Neural progenitor cell (in vitro differentiated cells): ENCODE data around the gene RCSD1. TPM values are rescaled to one million over a fixed set of nuclear protein-coding genes. Genes with fewer than 3 reads are reported as not detected.

Experiments used
- DNase-seq: peaks from one replicate; pipeline ENCODE4 v3.0.0-alpha.2; 2016; ENCODE audit warnings: low spot score
- H2AFZ ChIP-seq: fragments of 200-600 bp; sonication (generic); replicated peaks from 2 replicates; pipeline ENCODE4 v1.6.1; 2016; ENCODE audit warnings: antibody characterized with exemption
- H3F3A ChIP-seq: fragments of 200-600 bp; sonication (generic); 2 replicates; pipeline ENCODE4 v1.6.1; 2016; ENCODE audit warnings: antibody characterized with exemption, low read depth
- H3K27ac ChIP-seq: fragments of 200-600 bp; sonication (generic); 2 replicates; pipeline ENCODE4 v1.5.1; 2016; ENCODE audit warnings: mild to moderate bottlenecking
- H3K27me3 ChIP-seq: fragments of 200-600 bp; sonication (generic); 2 replicates; pipeline ENCODE4 v1.6.1; 2016; ENCODE audit warnings: mild to moderate bottlenecking, moderate library complexity
- H3K36me3 ChIP-seq: fragments of 200-600 bp; sonication (generic); 2 replicates; pipeline ENCODE4 v1.5.1; 2016
- H3K4me1 ChIP-seq: fragments of 200-600 bp; sonication (generic); 2 replicates; pipeline ENCODE4 v1.6.1; 2016; ENCODE audit warnings: mixed run types
- H3K4me2 ChIP-seq: fragments of 200-600 bp; sonication (generic); 2 replicates; pipeline ENCODE4 v1.6.1; 2016
- H3K4me3 ChIP-seq: fragments of 200-600 bp; sonication (generic); 2 replicates; pipeline ENCODE4 v1.5.1; 2016
- H3K79me2 ChIP-seq: fragments of 200-600 bp; sonication (generic); 2 replicates; pipeline ENCODE4 v1.6.1; 2016; ENCODE audit warnings: low read depth
- H3K9ac ChIP-seq: fragments of 200-600 bp; sonication (generic); 2 replicates; pipeline ENCODE4 v1.6.1; 2016
- H3K9me3 ChIP-seq: fragments of 200-600 bp; sonication (generic); 2 replicates; pipeline ENCODE4 v1.5.1; 2016; ENCODE audit warnings: low read depth
- H4K20me1 ChIP-seq: fragments of 200-600 bp; sonication (generic); 2 replicates; pipeline ENCODE4 v1.6.1; 2016; ENCODE audit warnings: low read depth
- H3K27ac Mint-ChIP-seq: 3 replicates; pipeline ENCODE4 v1.8.0; 2021; ENCODE audit warnings: mixed read lengths
- H3K27me3 Mint-ChIP-seq: 2 replicates; pipeline ENCODE4 v1.8.0; 2022; ENCODE audit warnings: low read depth, mild to moderate bottlenecking, inconsistent platforms, moderate library complexity, mixed read lengths; ENCODE audit not compliant: insufficient read depth
- H3K36me3 Mint-ChIP-seq: 3 replicates; pipeline ENCODE4 v1.8.0; 2021; ENCODE audit warnings: mixed read lengths
- H3K4me1 Mint-ChIP-seq: 3 replicates; pipeline ENCODE4 v1.8.0; 2021; ENCODE audit warnings: mixed read lengths
- H3K4me3 Mint-ChIP-seq: 3 replicates; pipeline ENCODE4 v1.8.0; 2021; ENCODE audit warnings: mild to moderate bottlenecking, moderate library complexity, mixed read lengths
- H3K9me3 Mint-ChIP-seq: 3 replicates; pipeline ENCODE4 v1.8.0; 2020; ENCODE audit warnings: mixed read lengths
- EZH2 ChIP-seq: fragments of 200-600 bp; sonication (generic); IDR thresholded peaks from 2 replicates; pipeline ENCODE4 v1.6.1; 2017; ENCODE audit warnings: antibody characterized with exemption, mild to moderate bottlenecking, moderate library complexity
- EZH2phosphoT487 ChIP-seq: fragments of 200-600 bp; sonication (generic); IDR thresholded peaks from 2 replicates; pipeline ENCODE4 v1.6.1; 2017; ENCODE audit warnings: antibody characterized with exemption
- total RNA-seq: library from RNA; depleted of rRNA; stranded (reverse); fragments of >200 nt; gene quantifications from 2 replicates; pipeline ENCODE4 v1.2.3, GENCODE V29; 2015; ENCODE audit warnings: low replicate concordance
- TF ChIP-seq, protein P1 (sequence below): fragments of 200-600 bp; sonication (generic); IDR thresholded peaks from 2 replicates; pipeline ENCODE4 v1.5.1; 2017; ENCODE audit warnings: antibody characterized with exemption, mild to moderate bottlenecking

RCSD1 gene
- total RNA-seq, 1 donor from 2014 or later = 0.06 TPM

GRCh38 chr1:167706931-167707877 lies 77.2 kb downstream of the RCSD1 start:
- H3K4me1 ChIP-seq = peaks cover 44% of the 10 kb centered on the region
- H3K27me3 ChIP-seq = no peaks in the 10 kb centered on the region
- Mint-ChIP-seq H3K4me1 (peaks cover 39% of the 10 kb centered on the region), H3K4me3 (peak overlapping the region; percentile 28), H3K27ac (peak overlapping the region; percentile 6), H3K36me3 (no peaks in the 10 kb centered on the region), H3K27me3 (peaks cover 6% of the 10 kb centered on the region), H3K9me3 (no peaks in the 10 kb centered on the region)
- H3K79me2 ChIP-seq = no peaks in the 10 kb centered on the region
- H3K36me3 ChIP-seq = no peaks in the 10 kb centered on the region
- TF ChIP-seq, protein P1, sequence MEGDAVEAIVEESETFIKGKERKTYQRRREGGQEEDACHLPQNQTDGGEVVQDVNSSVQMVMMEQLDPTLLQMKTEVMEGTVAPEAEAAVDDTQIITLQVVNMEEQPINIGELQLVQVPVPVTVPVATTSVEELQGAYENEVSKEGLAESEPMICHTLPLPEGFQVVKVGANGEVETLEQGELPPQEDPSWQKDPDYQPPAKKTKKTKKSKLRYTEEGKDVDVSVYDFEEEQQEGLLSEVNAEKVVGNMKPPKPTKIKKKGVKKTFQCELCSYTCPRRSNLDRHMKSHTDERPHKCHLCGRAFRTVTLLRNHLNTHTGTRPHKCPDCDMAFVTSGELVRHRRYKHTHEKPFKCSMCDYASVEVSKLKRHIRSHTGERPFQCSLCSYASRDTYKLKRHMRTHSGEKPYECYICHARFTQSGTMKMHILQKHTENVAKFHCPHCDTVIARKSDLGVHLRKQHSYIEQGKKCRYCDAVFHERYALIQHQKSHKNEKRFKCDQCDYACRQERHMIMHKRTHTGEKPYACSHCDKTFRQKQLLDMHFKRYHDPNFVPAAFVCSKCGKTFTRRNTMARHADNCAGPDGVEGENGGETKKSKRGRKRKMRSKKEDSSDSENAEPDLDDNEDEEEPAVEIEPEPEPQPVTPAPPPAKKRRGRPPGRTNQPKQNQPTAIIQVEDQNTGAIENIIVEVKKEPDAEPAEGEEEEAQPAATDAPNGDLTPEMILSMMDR = no peak
- TF ChIP-seq EZH2phosphoT487 (no peak), EZH2 (no peak)
- H3K9ac ChIP-seq = no peak overlapping the region
- H2AFZ ChIP-seq = no peak overlapping the region
- H3K27ac ChIP-seq = peak overlapping the region; percentile 41
- H3K4me3 ChIP-seq = peak overlapping the region; percentile 8
- H3K9me3 ChIP-seq = no peaks in the 10 kb centered on the region
- H3K4me2 ChIP-seq = peak overlapping the region; percentile 67
- H3F3A ChIP-seq = peaks cover 39% of the 10 kb centered on the region
- no peaks in the 10 kb centered on the region for H4K20me1 ChIP-seq
- DNase-seq = peak; percentile 63

DNA sequence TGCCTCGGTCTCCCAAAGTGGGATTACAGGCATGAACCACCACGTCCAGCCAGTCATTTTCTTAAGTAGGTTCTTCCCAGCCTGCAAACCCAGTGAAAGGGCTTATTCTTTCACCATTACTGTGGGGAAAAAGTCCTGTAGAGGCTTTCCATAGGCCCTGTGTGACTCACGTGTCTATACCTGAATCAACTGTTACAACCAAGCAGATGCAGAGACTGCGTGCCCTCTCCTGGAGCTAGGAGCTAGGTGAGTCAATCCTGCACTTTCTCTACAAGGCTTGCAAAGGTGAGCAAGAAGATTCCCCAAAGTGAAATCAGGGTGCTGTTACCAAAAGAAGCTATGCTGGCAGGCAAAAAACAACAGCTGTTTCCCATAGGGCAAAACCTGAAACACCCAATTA lies 77.9 kb downstream of the RCSD1 start:
- no peak for DNase-seq
- Histone ChIP-seq H3K36me3 (no peaks in the 10 kb centered on the region), H3K79me2 (no peaks in the 10 kb centered on the region), H3K9ac (no peak overlapping the region), H3K27ac (peak overlapping the region; percentile 41), H3F3A (peaks cover 42% of the 10 kb centered on the region), H2AFZ (no peak overlapping the region), H3K9me3 (no peaks in the 10 kb centered on the region), H3K27me3 (peaks cover 6% of the 10 kb centered on the region), H4K20me1 (no peaks in the 10 kb centered on the region), H3K4me2 (no peak overlapping the region), H3K4me1 (peaks cover 44% of the 10 kb centered on the region), H3K4me3 (no peak overlapping the region)
- H3K27me3 Mint-ChIP-seq = peaks cover 14% of the 10 kb centered on the region
- H3K27ac Mint-ChIP-seq = no peak overlapping the region
- no peak for TF ChIP-seq EZH2phosphoT487
- TF ChIP-seq EZH2 = no peak
- TF ChIP-seq, protein P1 = no peak
- no peak overlapping the region for H3K4me3 Mint-ChIP-seq
- H3K9me3 Mint-ChIP-seq = no peaks in the 10 kb centered on the region
- no peaks in the 10 kb centered on the region for H3K36me3 Mint-ChIP-seq
- H3K4me1 Mint-ChIP-seq = peaks cover 42% of the 10 kb centered on the region

- H3K27ac Mint-ChIP-seq = peak overlapping the region; percentile 73
- H2AFZ ChIP-seq = no peak overlapping the region
- H3K9me3 Mint-ChIP-seq = no peaks in the 10 kb centered on the region
- H3K4me3 ChIP-seq = no peak overlapping the region
- TF ChIP-seq EZH2 (no peak), EZH2phosphoT487 (no peak)
- TF ChIP-seq, protein P1 = no peak
- peaks cover 16% of the 10 kb centered on the region for H3K27me3 ChIP-seq
- no peak for DNase-seq
- peaks cover 48% of the 10 kb centered on the region for H3K4me1 Mint-ChIP-seq
- no peak overlapping the region for H3K4me3 Mint-ChIP-seq
- no peaks in the 10 kb centered on the region for H3K36me3 Mint-ChIP-seq
- H3F3A ChIP-seq = peaks cover 52% of the 10 kb centered on the region
- peaks cover 21% of the 10 kb centered on the region for H3K27me3 Mint-ChIP-seq
- no peak overlapping the region for H3K9ac ChIP-seq
- no peaks in the 10 kb centered on the region for H3K9me3 ChIP-seq
- H3K79me2 ChIP-seq = no peaks in the 10 kb centered on the region
- H3K4me2 ChIP-seq = no peak overlapping the region
- H4K20me1 ChIP-seq = no peaks in the 10 kb centered on the region
- peaks cover 44% of the 10 kb centered on the region for H3K4me1 ChIP-seq
- H3K36me3 ChIP-seq = no peaks in the 10 kb centered on the region
- H3K27ac ChIP-seq = no peak overlapping the region
Observed at GRCh38 chr1:167708940-167709389, 78.9 kb downstream of the RCSD1 start.
